SJSA1 (cell line): ENCODE measurements around the gene TMEM184A. TPM values are rescaled to one million over a fixed set of nuclear protein-coding genes. Genes with fewer than 3 reads are reported as not detected.
A peak's percentile ranks its signal among the peaks of the same experiment; 100 is the strongest.
"Not testable (repeated sequence)": the region's sequence is repeated elsewhere in the genome, so short reads cannot be mapped to it uniquely, and the experiment has no call there.

ENCODE experiments used
- DNase-seq, 2 experiments: peaks; one replicate each; pipeline ENCODE4 v3.0.0-alpha.2; 2015 to 2020; ENCODE audit warnings: low spot score in 2 of 2, low read depth in 1 of 2
- H3K27ac ChIP-seq: fragments of 250-450 bp; sonication (Bioruptor Pico); 2 replicates; pipeline ENCODE4 v1.5.1; 2020; ENCODE audit warnings: mild to moderate bottlenecking, moderate library complexity
- H3K27me3 ChIP-seq: fragments of 250-450 bp; sonication (Bioruptor Pico); replicated peaks from 2 replicates; pipeline ENCODE4 v1.5.1; 2020; ENCODE audit warnings: mild to moderate bottlenecking, moderate library complexity
- H3K36me3 ChIP-seq: fragments of 250-450 bp; sonication (Bioruptor Pico); 2 replicates; pipeline ENCODE4 v1.5.1; 2020; ENCODE audit warnings: mild to moderate bottlenecking
- H3K4me1 ChIP-seq: fragments of 250-450 bp; sonication (Bioruptor Pico); replicated peaks from 2 replicates; pipeline ENCODE4 v1.6.1; 2021; ENCODE audit warnings: mild to moderate bottlenecking
- H3K4me3 ChIP-seq: fragments of 250-450 bp; sonication (Bioruptor Pico); 2 replicates; pipeline ENCODE4 v1.5.1; 2020; ENCODE audit warnings: mild to moderate bottlenecking
- H3K9me3 ChIP-seq: fragments of 250-450 bp; sonication (Bioruptor Pico); replicated peaks from 2 replicates; pipeline ENCODE4 v1.5.1; 2020; ENCODE audit warnings: mild to moderate bottlenecking
- total RNA-seq: library from RNA; depleted of rRNA; stranded (reverse); fragments of >200 nt; shearing (Covaris generic); gene quantifications from 2 replicates; pipeline ENCODE4 v1.2.3, GENCODE V29; 2014

The TMEM184A gene
- total RNA-seq, 1 experiment from 2014 or later, result 1.8 TPM

- Histone ChIP-seq H3K4me1 (peaks cover 52% of the 10 kb centered on the region), H3K9me3 (no peaks in the 10 kb centered on the region), H3K27me3 (no peaks in the 10 kb centered on the region), H3K4me3 (no peak overlapping the region), H3K27ac (no peak overlapping the region), H3K36me3 (no peaks in the 10 kb centered on the region)
- no peak for DNase-seq
Measured at GRCh38 chr7:1516586-1517251, 39.3 kb downstream of the TMEM184A start.

DNA sequence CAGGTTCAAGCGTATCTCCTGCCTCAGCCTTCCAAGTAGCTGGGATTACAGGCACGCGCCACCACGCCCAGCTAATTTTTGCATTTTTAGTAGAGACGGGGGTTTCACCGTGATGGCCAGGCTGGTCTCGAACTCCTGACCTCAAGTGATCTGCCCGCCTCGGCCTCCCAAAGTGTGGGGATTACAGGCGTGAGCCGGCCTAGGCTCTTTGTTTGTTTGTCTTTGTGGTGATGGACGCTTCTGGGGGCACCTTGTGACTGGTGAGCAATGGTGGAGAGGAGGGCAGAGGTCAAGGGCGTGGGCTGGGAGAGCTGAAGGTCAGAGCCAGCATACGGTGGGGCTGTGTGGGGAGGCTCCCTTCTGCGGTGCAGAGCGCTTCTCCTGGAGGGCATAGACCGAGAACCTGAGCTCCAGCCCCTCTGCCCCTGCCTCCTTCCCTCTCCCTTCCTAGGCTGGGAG lies 40.5 kb downstream of the TMEM184A start:
- H3K4me3 ChIP-seq, H3K27me3 ChIP-seq: not testable (repeated sequence)

GRCh38 chr7:1514995-1515401 lies 41.0 kb downstream of the TMEM184A start:
- DNase-seq, result no peak

More for the DNA sequence above, 40.5 kb downstream of the TMEM184A start:
- H3K27ac ChIP-seq, H3K9me3 ChIP-seq, DNase-seq, H3K36me3 ChIP-seq: not testable (repeated sequence)
- H3K4me1 ChIP-seq, result peaks cover 42% of the 10 kb centered on the region

DNA sequence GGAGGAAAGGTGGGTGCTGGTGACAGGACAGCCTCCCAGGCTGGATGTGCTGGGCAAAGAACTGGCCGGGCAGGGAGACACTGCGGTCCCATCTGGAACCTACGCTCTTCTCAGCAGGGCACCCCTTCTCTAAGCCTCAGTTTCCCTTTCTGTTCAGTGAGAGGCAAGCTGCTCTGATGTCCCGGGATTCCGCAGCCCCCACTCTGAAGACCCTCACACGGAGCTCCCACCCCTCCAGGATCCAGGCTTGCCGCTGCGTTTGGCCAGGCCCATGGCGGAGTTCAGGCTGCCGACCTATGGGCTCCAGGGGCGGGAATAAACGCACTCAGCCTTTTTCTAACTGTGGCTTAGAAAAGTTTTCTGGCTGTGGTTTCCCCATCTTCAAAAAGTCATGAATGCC lies 41.6 kb downstream of the TMEM184A start:
- no peak overlapping the region; the same call in 1 of the 2 replicates for H3K27ac ChIP-seq
- H3K36me3 ChIP-seq, result no peaks in the 10 kb centered on the region
- no peaks in the 10 kb centered on the region for H3K9me3 ChIP-seq
- H3K4me3 ChIP-seq, result no peak overlapping the region
- H3K27me3 ChIP-seq, result no peaks in the 10 kb centered on the region
- peaks cover 34% of the 10 kb centered on the region for H3K4me1 ChIP-seq
- DNase-seq, result no peak

More at GRCh38 chr7:1514995-1515401, 41.0 kb downstream of the TMEM184A start:
- no peaks in the 10 kb centered on the region for H3K36me3 ChIP-seq
- H3K4me3 ChIP-seq, result no peak overlapping the region
- no peaks in the 10 kb centered on the region for H3K9me3 ChIP-seq
- no peak overlapping the region for H3K27ac ChIP-seq
- H3K27me3 ChIP-seq, result no peaks in the 10 kb centered on the region
- H3K4me1 ChIP-seq, result peaks cover 37% of the 10 kb centered on the region

GRCh38 chr7:1513657-1514095 lies 42.3 kb downstream of the TMEM184A start:
- Histone ChIP-seq H3K27me3 (no peaks in the 10 kb centered on the region), H3K4me1 (peaks cover 34% of the 10 kb centered on the region), H3K36me3 (no peaks in the 10 kb centered on the region), H3K9me3 (no peaks in the 10 kb centered on the region), H3K27ac (peak overlapping the region; percentile 98), H3K4me3 (no peak overlapping the region)
- no peak for DNase-seq

DNA sequence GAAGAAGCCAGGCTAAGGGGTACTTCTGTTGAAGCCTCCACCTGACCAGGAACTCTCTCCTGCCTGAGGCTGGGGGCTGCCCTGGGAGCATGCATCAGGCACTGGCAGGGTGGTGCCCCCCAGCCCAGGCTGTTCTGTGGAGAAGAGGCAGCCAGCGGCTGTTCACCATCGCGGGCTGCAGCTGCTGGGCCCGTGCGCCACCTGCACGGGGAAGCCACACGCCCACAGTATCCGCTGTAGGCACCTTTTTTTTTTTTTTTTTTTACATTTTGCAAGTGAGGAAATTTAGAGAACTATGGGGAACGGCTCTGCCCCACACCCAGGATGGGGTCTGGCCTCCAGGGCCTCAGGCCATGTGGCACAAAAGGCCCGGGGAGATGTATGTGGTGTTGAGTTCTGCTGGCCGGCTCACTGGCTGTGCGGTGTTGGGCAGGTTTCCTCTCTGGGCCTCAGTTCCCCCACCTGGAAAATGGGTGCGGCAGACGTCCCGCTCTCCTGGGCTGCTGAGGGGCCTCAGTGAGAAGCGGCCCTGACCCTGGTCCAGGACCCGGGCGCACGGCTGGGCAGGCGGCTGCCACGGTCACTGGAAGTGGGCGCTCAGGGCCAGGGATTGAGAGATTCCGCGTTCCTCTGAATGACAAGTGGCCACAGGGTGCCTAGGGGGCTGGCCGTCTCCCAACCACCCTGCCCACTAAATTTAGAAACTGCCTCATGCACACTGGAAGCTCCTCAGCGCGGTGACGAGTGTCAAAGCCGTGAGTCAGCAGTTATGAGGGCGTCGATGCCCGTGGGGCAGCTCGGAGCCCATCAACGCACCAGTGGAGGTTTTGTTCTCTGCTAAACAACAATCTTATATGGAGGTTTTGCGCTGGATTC lies 43.0 kb downstream of the TMEM184A start:
- Histone ChIP-seq H3K36me3 (no peaks in the 10 kb centered on the region), H3K27ac (peak overlapping the region; percentile 98), H3K4me1 (peaks cover 34% of the 10 kb centered on the region), H3K9me3 (no peaks in the 10 kb centered on the region), H3K4me3 (no peak overlapping the region), H3K27me3 (no peaks in the 10 kb centered on the region)
- peak; percentile 86 to 94 for DNase-seq

DNA sequence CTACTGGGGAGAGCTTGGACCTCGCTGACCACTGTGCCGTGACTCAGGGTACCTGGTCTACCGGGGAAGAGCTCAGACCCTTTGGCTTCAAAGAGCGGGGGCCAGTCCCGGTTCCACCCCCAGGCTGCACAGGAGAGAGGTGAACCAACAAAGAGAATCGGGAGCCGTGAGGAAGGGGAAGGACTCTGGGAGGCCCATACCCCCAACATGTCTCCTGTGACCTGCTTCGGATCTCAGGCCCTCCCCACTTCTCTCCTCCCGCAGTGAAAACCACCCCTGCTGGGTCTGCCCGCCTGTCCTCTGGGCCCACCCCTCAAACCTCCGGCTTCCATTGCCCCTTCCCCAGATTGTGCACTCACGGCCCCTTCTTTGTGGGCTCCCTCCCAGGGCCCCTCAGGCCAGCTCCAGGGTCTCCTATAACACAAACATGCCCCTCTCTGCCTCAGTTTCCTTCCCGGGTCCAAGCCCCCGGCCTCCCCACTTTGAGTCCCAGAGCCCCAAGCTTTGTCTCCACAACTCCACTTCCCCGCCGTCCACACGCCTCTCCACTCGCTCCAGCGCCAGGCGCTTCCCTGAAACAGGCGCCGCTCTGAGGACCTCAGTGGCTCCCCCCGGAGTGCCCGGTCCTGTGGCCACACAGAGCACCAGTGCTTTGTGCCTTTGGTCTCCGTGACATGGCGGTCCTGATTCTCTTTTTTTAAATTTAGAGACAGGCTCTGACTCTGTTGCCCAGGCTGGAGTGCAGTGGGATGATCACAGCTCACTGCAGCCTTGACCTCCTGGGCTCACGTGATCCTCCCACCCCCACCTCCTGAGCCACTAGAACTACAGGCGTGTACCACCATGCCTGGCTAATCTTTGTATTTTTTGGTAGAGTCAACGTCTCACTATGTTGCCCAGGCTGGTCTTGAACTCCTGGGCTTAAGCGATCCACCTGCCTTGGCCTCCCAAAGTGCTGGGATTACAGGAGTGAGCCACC lies 44.3 kb downstream of the TMEM184A start:
- no peaks in the 10 kb centered on the region for H3K9me3 ChIP-seq
- H3K36me3 ChIP-seq, result no peaks in the 10 kb centered on the region
- no peaks in the 10 kb centered on the region for H3K27me3 ChIP-seq
- no peak for DNase-seq
- H3K4me1 ChIP-seq, result peaks cover 34% of the 10 kb centered on the region
- H3K27ac ChIP-seq, result no peak overlapping the region
- no peak overlapping the region for H3K4me3 ChIP-seq

- no peak overlapping the region for H3K27ac ChIP-seq
- H3K4me3 ChIP-seq, result no peak overlapping the region
- no peaks in the 10 kb centered on the region for H3K9me3 ChIP-seq
- no peaks in the 10 kb centered on the region for H3K27me3 ChIP-seq
- peaks cover 34% of the 10 kb centered on the region for H3K4me1 ChIP-seq
- H3K36me3 ChIP-seq, result no peaks in the 10 kb centered on the region
- DNase-seq, result no peak
Measured at GRCh38 chr7:1510780-1511154, 45.2 kb downstream of the TMEM184A start.

- Histone ChIP-seq H3K36me3 (peaks cover 2% of the 10 kb centered on the region), H3K9me3 (no peaks in the 10 kb centered on the region), H3K4me1 (peaks cover 20% of the 10 kb centered on the region), H3K4me3 (no peak overlapping the region), H3K27me3 (no peaks in the 10 kb centered on the region), H3K27ac (no peak overlapping the region)
- DNase-seq, result no peak
Measured at GRCh38 chr7:1509226-1509625, 46.8 kb downstream of the TMEM184A start.

- Histone ChIP-seq H3K4me1 (peaks cover 17% of the 10 kb centered on the region), H3K27ac (no peak overlapping the region), H3K36me3 (peaks cover 11% of the 10 kb centered on the region), H3K4me3 (no peak overlapping the region), H3K27me3 (no peaks in the 10 kb centered on the region), H3K9me3 (0 out of 2 replicates have a peak, but pooled peaks cover under 1% of the 10 kb centered on the region)
- DNase-seq, result no peak
Measured at GRCh38 chr7:1508277-1508758, 47.7 kb downstream of the TMEM184A start.

GRCh38 chr7:1505731-1506550 lies 50.1 kb downstream of the TMEM184A start:
- DNase-seq, result no peak
- H3K4me3 ChIP-seq, result no peak overlapping the region
- no peaks in the 10 kb centered on the region for H3K27me3 ChIP-seq
- H3K27ac ChIP-seq, result no peak overlapping the region
- H3K9me3 ChIP-seq, result 0 out of 2 replicates have a peak, but pooled peaks cover 2% of the 10 kb centered on the region
- peaks cover 10% of the 10 kb centered on the region for H3K4me1 ChIP-seq
- peaks cover 33% of the 10 kb centered on the region for H3K36me3 ChIP-seq
